Endothelial cell of umbilical vein (primary cell): Measurements from ENCODE around the gene GABPB1. TPM values are rescaled to one million over a fixed set of nuclear protein-coding genes. Genes with fewer than 3 reads are reported as not detected.

ENCODE experiments used
- BruUV-seq: library from RNA; stranded (reverse); fragments of 400-500 nt; replicated peaks from 2 replicates; lab custom pipeline; 2021; lab: Mats Ljungman, UMichigan
- CTCF ChIA-PET: fragments of 300-600, 350-600 bp; sonication (Branson Sonifier 250); formaldehyde crosslinking; loops from one replicate; lab custom pipeline; 2021; ENCODE audit warnings: antibody characterized with exemption, inconsistent platforms; lab: Charles Lee
- POLR2A ChIA-PET: fragments of 300-600, 350-600 bp; sonication (Branson Sonifier 250); formaldehyde crosslinking; loops from one replicate; lab custom pipeline; 2021; ENCODE audit warnings: antibody characterized with exemption, inconsistent platforms; lab: Charles Lee
- DNase-seq: peaks from one replicate; pipeline ENCODE4 v3.0.0-alpha.2; 2011; ENCODE audit warnings: low read depth, low spot score
- FAIRE-seq: peaks from 2 replicates; lab custom pipeline; 2011; peaks lifted over from hg19 to GRCh38; lab: Jason Lieb, UNC
- H2AFZ ChIP-seq: 2 replicates; pipeline ENCODE4 v1.6.0; 2012; ENCODE audit warnings: low read depth, low read length, control low read depth, inconsistent platforms
- H3K27ac ChIP-seq: 2 replicates; pipeline ENCODE4 v1.5.1; 2011; ENCODE audit warnings: low read depth, mild to moderate bottlenecking, control low read depth, low read length, moderate library complexity; ENCODE audit not compliant: insufficient read depth
- H3K27me3 ChIP-seq, 2 experiments: 2 replicates each; pipeline versions ENCODE4 v1.6.0 to v1.6.1; 2011; ENCODE audit warnings: low read length in 2 of 2, mixed read lengths in 1 of 2; ENCODE audit not compliant: control insufficient read depth in 2 of 2, insufficient read depth in 2 of 2
- H3K36me3 ChIP-seq, 2 experiments: 2 replicates in 1 of 2; 3 replicates in 1 of 2; pipeline ENCODE4 v1.5.1; 2011; ENCODE audit warnings: low read length in 2 of 2, mild to moderate bottlenecking in 1 of 2, moderate library complexity in 1 of 2; ENCODE audit not compliant: control insufficient read depth in 2 of 2, insufficient read depth in 2 of 2; ENCODE audit errors: extremely low read depth in 1 of 2
- H3K4me1 ChIP-seq: 3 replicates; pipeline ENCODE4 v1.5.1; 2011; ENCODE audit warnings: mild to moderate bottlenecking, low read length; ENCODE audit not compliant: control insufficient read depth, insufficient read depth; ENCODE audit errors: extremely low read depth
- H3K4me2 ChIP-seq: 2 replicates; pipeline ENCODE4 v1.6.1; 2011; ENCODE audit warnings: low read length, control low read depth, mixed read lengths; ENCODE audit not compliant: insufficient read depth
- H3K4me3 ChIP-seq, 3 experiments: fragments of 200-600 bp in 1 of 3; sonication (generic), shearing (Covaris generic) in 1 of 3; replicated peaks in 1 of 3; 2 replicates each; pipeline ENCODE4 v1.5.1; 2011 to 2016; ENCODE audit warnings: control low read depth in 3 of 3, low read length in 3 of 3, mild to moderate bottlenecking in 2 of 3, inconsistent platforms in 1 of 3, low read depth in 1 of 3, moderate library complexity in 1 of 3; ENCODE audit not compliant: insufficient read depth in 1 of 3
- H3K79me2 ChIP-seq: 2 replicates; pipeline ENCODE4 v1.6.0; 2012; ENCODE audit warnings: low read length, inconsistent platforms; ENCODE audit not compliant: control insufficient read depth, insufficient read depth
- H3K9ac ChIP-seq: replicated peaks from 2 replicates; pipeline ENCODE3; 2011; ENCODE audit warnings: low read length, control low read depth; ENCODE audit not compliant: insufficient read depth; ENCODE audit errors: extremely low read depth
- H3K9me1 ChIP-seq: replicated peaks from 3 replicates; pipeline ENCODE4 v1.6.0; 2011; ENCODE audit warnings: mild to moderate bottlenecking, low read length; ENCODE audit not compliant: control insufficient read depth, insufficient read depth; ENCODE audit errors: extremely low read depth
- H3K9me3 ChIP-seq: replicated peaks from 2 replicates; pipeline ENCODE4 v1.5.1; 2012; ENCODE audit warnings: low read length, inconsistent platforms; ENCODE audit not compliant: control insufficient read depth, insufficient read depth
- H4K20me1 ChIP-seq: replicated peaks from 2 replicates; pipeline ENCODE3; 2011; ENCODE audit warnings: mild to moderate bottlenecking, low read length; ENCODE audit not compliant: control insufficient read depth, insufficient read depth; ENCODE audit errors: extremely low read depth
- CTCF ChIP-seq, 2 donors: IDR thresholded peaks; 1 replicate in 1 of 2; 2 replicates in 1 of 2; pipeline ENCODE4 v1.5.1; 2011; ENCODE audit warnings: low read length in 2 of 2, mild to moderate bottlenecking in 2 of 2, moderate library complexity in 2 of 2, control low read depth in 1 of 2, inconsistent platforms in 1 of 2, low read depth in 1 of 2; ENCODE audit not compliant: insufficient read depth in 1 of 2; ENCODE audit errors: extremely low read depth in 1 of 2
- EZH2 ChIP-seq: IDR thresholded peaks from 2 replicates; pipeline ENCODE4 v1.6.1; 2012; ENCODE audit warnings: borderline replicate concordance, low read depth, mild to moderate bottlenecking, moderate library complexity, low read length, inconsistent platforms; ENCODE audit not compliant: severe bottlenecking
- FOS ChIP-seq: IDR thresholded peaks from 2 replicates; pipeline ENCODE4 v1.6.1; 2011; ENCODE audit warnings: mild to moderate bottlenecking, low read length, moderate library complexity, borderline replicate concordance; ENCODE audit not compliant: insufficient read depth
- GATA2 ChIP-seq: IDR thresholded peaks from 2 replicates; pipeline ENCODE4 v1.7.0; 2011; ENCODE audit warnings: low read depth, mild to moderate bottlenecking, moderate library complexity, mixed read lengths, low read length; ENCODE audit not compliant: insufficient read length, insufficient read depth
- JUN ChIP-seq: IDR thresholded peaks from 2 replicates; pipeline ENCODE4 v1.6.1; 2011; ENCODE audit warnings: borderline replicate concordance, low read depth; ENCODE audit not compliant: insufficient read length, insufficient read depth
- MAX ChIP-seq: IDR thresholded peaks from 2 replicates; pipeline ENCODE4 v1.6.1; 2011; ENCODE audit not compliant: insufficient read depth, insufficient read length
- MYC ChIP-seq: IDR thresholded peaks from one replicate; pipeline ENCODE4 v1.6.1; 2011; ENCODE audit warnings: mild to moderate bottlenecking, low read depth, low read length
- POLR2A ChIP-seq: IDR thresholded peaks from 2 replicates; pipeline ENCODE4 v1.6.1; 2012; ENCODE audit warnings: low read depth, mild to moderate bottlenecking, control low read depth, low read length
- POLR2AphosphoS5 ChIP-seq: IDR thresholded peaks from 2 replicates; pipeline ENCODE4 v1.6.1; 2012; ENCODE audit warnings: low read depth, mild to moderate bottlenecking, control low read depth, low read length, moderate library complexity; ENCODE audit not compliant: insufficient read depth
- dilution Hi-C: fragments of 300-500 bp; cut with MboI; formaldehyde crosslinking; loops from one replicate; pipeline ENCODE4 v1.15.0; 2019; ENCODE audit warnings: low sequenced_read_pairs; ENCODE audit not compliant: extremely low pct_ligation_motif_present
- intact Hi-C: fragments of 100-400 bp; cut with micrococcal nuclease; formaldehyde crosslinking; loops from one replicate; pipeline ENCODE4 v1.10.0; 2022
- polyA plus RNA-seq, 4 experiments: library from polyadenylated mRNA; depleted of rRNA in 3 of 4; stranded (reverse) in 3 of 4; unstranded in 1 of 4; fragments of >200 nt; gene quantifications; 2 replicates each; pipeline versions ENCODE4 v1.2.1 to v1.2.3, GENCODE V29; 2011 to 2012; ENCODE audit warnings: missing spikeins in 1 of 4
- total RNA-seq: library from RNA; stranded (reverse); gene quantifications from 2 replicates; pipeline ENCODE4 v1.2.3, GENCODE V29; 2021

Gene GABPB1
- total and polyA plus RNA-seq, 2 donors (not counting 3 experiments of a cell fraction or from before 2014, with no cell fraction given): 42.3 to 59.7 TPM

DNA sequence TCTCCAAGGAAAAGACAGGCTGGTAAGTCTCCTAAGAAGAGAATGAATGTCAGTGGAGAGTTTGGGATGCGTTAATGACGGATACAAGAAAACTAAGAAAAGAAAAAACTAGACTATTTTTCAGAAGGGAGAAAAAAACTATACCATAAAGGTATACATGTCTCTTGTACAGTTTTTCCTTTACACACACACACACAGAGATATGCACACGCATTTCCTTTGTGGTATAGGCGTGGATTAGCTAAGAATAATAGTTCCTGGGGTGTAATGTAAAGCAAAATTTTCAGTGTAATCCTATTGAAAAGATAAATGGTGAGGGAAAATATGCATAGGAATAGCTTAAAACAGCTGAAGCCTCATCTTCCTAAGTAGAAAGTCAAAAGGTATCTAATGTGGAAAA, 36.3 kb downstream of the GABPB1 start:
- FAIRE-seq (no peak), DNase-seq (no peak)
- H3K27ac ChIP-seq: no peak overlapping the region
- H4K20me1 ChIP-seq: peaks cover 3% of the 10 kb centered on the region
- no peaks in the 10 kb centered on the region for H3K9me3 ChIP-seq
- dilution Hi-C loops: no loop called here
- no peak overlapping the region for H2AFZ ChIP-seq
- H3K9me1 ChIP-seq: no peaks in the 10 kb centered on the region
- H3K79me2 ChIP-seq: peaks cover 37% of the 10 kb centered on the region
- ChIA-PET POLR2A (no interaction called here), CTCF (interaction anchor here (1.0 to 1.1 kb wide), 2 partner anchors 9 to 170 kb away, joined by 4 read pairs; no protein-coding TSS in a partner anchor)
- no peaks in the 10 kb centered on the region for H3K36me3 ChIP-seq
- no peak overlapping the region for H3K9ac ChIP-seq
- no peaks in the 10 kb centered on the region for H3K4me1 ChIP-seq
- TF ChIP-seq FOS (no peak), POLR2A (no peak), CTCF (IDR thresholded peaks at IDR 0.05; ENCODE audit: extremely low read depth in 1 of 2, insufficient read depth in 1 of 2, low read depth in 1 of 2, low read length in 2 of 2) (no peak), EZH2 (no peak), MYC (no peak), POLR2AphosphoS5 (no peak), GATA2 (no peak), JUN (no peak), MAX (no peak)
- intact Hi-C loops: no loop called here
- BruUV-seq: no TSS peak
- H3K27me3 ChIP-seq: no peaks in the 10 kb centered on the region
- H3K4me2 ChIP-seq: no peak overlapping the region
- H3K4me3 ChIP-seq: no peak overlapping the region
